Erythroblast (primary cell): ENCODE results near the gene KTI12.

ENCODE experiments used
- GATA1 ChIP-seq: IDR thresholded peaks from 2 replicates; pipeline ENCODE4 v1.6.1; 2011; ENCODE audit warnings: low read depth, mild to moderate bottlenecking, control low read depth, low read length, moderate library complexity
- POLR2A ChIP-seq: IDR thresholded peaks from 2 replicates; pipeline ENCODE4 v1.6.1; 2011; ENCODE audit warnings: mild to moderate bottlenecking, low read length

DNA sequence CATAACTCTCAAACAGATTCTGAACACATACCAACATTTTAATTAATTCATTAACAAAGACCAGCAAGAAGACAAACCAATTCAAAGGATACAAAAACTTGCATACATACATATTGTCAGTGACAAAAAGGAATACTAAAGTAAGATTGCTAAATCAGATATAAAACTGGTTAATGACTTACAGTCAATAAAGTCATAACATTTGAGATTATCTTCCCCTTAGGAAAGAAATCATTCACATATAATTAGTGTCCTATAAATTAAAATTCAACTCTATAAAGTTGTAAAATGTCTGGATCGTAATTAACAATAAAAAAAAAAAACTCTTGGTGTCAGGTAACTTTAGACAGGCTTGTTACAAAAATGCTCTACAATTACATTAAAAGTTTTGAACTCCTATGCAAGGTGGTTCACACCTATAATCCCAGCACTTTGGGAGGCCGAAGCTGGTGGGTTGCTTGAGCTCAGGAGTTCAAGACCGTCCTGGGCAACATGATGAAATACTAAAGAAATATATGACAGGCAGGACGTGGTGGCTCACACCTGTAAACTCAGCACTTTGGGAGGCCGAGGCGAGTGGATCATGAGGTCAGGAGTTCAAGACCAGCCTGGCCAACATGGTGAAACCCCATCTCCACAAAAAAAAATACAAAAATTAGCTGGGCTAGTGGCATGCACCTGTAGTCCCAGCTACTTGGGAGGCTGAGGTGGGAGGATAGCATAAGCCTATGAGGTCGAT, 25.4 kb downstream of the KTI12 start:
- no peak for TF ChIP-seq POLR2A
- TF ChIP-seq GATA1: no peak
